ENCODE data around the gene PIANP. TPM values are rescaled to one million over a fixed set of nuclear protein-coding genes. Genes with fewer than 3 reads are reported as not detected.

The PIANP gene
- total and polyA plus RNA-seq, 4 donors, result 0.23 to 1.4 (median 0.31) TPM

DNA sequence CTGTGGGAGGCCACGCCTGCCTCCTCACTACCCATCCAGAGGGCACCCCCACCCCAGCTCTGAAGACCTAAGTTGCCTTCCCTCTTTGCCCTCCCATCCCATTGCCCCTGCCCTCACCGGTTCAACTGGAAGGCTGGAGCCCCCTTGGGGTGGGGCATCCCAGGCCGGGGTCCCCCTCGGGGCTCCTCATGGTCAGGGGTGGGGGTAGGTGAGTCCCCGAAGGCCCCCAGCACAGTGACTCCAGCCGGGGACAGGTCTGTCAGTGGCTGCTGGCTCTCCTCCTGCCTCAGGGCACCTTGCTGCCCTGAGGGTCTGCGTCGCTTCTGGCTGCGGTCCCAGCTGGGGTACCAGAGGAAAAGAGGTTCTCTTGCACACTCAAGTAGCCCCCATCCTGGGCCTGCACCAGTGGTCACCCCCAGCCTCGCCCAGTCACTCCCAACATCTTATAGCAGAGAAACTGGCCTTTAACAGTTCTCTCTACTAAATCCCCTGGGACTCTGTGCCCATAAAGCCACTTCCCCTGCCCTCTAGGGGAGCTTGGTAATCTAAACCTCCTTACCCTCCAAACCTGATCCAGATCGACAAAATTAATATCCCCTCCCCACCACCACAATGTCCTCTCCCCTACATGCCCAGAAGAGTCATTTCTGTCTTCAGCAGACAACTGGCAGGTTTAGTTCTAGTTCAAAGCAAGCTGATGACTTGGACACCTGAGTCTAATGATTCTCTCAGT, 5.1 kb downstream of the PIANP start:
- ATAC-seq (ENCODE audit: insufficient read depth, low FRiP score), result no peak
- Histone ChIP-seq H3K9ac (ENCODE audit: insufficient read depth in 1 of 2, low read length in 2 of 2) (no peak overlapping the region), H3K27ac (ENCODE audit: low read depth in 1 of 2, low read length in 1 of 2) (no peak overlapping the region), H3K27me3 (ENCODE audit: control insufficient read depth in 3 of 3, insufficient read depth in 3 of 3, low read length in 2 of 3) (peaks cover 0 to 7% (median 6%) of the 10 kb centered on the region in 3 donors), H3K9me3 (ENCODE audit: control insufficient read depth in 4 of 4, insufficient read depth in 3 of 4, low read length in 3 of 4) (no peaks in the 10 kb centered on the region), H3K4me1 (ENCODE audit: control insufficient read depth in 5 of 5, insufficient read depth in 5 of 5, low read length in 5 of 5) (peaks cover 0 to 12% (median 5%) of the 10 kb centered on the region in 5 donors), H3K36me3 (ENCODE audit: control insufficient read depth in 4 of 4, insufficient read depth in 4 of 4, low read length in 4 of 4) (no peaks in the 10 kb centered on the region), H3K4me3 (no peak overlapping the region)
- no peak for DNase-seq
- TF ChIP-seq CTCF (IDR thresholded peaks at IDR 0.05; ENCODE audit: control extremely low read depth, extremely low read depth), result no peak
- WGBS, 2 donors, result 78 to 88% methylated on average over 11 of the region's 11 CpGs

DNA sequence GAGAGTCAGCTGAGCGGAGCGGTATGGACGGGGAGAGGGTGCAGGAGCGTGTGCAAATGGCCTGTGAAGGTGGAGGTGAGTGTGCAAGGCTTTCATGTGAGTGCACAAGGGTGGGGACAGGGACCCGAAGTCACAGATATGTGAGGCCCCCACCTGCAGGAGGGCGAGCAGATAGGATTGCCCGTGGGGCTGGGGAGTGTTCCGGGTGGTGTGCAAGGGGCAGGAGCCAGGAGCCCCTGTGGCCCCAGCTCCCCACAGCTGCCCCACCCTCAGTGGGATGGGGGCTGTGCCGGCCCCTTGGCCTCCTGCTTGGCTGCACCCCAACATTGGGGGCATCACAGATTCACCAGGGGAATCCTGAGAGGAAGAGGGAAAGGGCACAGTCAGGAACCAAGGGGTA, 5.9 kb downstream of the PIANP start:
- peaks cover 0 to 6% (median 5%) of the 10 kb centered on the region in 3 donors for H3K27me3 ChIP-seq (ENCODE audit: control insufficient read depth in 3 of 3, insufficient read depth in 3 of 3, low read length in 2 of 3)

DNA sequence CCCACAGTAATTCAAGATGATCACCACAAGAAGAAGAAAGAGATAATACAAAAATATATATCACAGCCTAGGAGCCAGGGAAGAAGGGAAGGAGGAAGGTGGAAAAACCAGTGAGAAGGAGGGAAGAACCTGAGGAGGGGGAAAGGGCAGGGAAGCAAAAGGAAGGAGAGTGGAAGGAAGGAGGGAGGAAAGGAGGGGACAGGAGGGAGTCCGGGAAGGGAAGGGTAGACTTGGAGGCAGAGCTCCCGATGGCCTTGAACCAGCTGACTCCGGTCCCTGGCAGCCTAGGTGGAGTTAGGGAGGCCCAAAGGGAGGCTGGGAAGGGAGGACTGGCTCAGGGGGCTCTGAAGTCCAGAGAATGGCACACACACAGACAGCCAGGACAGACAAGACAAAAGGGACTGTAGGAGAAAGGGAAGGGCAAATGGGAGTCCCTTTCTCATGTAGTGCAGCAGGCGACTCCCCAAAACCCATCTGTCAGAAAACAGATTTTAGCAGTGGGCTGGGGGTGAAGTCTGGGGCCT, 6.7 kb downstream of the PIANP start:
- ATAC-seq (ENCODE audit: insufficient read depth, low FRiP score), result no peak
- H3K9ac ChIP-seq (ENCODE audit: insufficient read depth in 1 of 2, low read length in 2 of 2), result no peak overlapping the region
- no peaks in the 10 kb centered on the region for H3K27me3 ChIP-seq (ENCODE audit: control insufficient read depth in 3 of 3, insufficient read depth in 3 of 3, low read length in 2 of 3)
- no peaks in the 10 kb centered on the region for H3K36me3 ChIP-seq (ENCODE audit: control insufficient read depth in 4 of 4, insufficient read depth in 4 of 4, low read length in 4 of 4)
- no peak for TF ChIP-seq CTCF (IDR thresholded peaks at IDR 0.05; ENCODE audit: control extremely low read depth, extremely low read depth)
- 77 to 92% methylated on average over 4 of the region's 4 CpGs for WGBS, 2 donors
- no peak for DNase-seq
- no peak overlapping the region for H3K27ac ChIP-seq (ENCODE audit: low read depth in 1 of 2, low read length in 1 of 2)
- peaks cover 0 to 12% (median 1%) of the 10 kb centered on the region in 5 donors for H3K4me1 ChIP-seq (ENCODE audit: control insufficient read depth in 5 of 5, insufficient read depth in 5 of 5, low read length in 5 of 5)
- no peak overlapping the region for H3K4me3 ChIP-seq
- no peaks in the 10 kb centered on the region for H3K9me3 ChIP-seq (ENCODE audit: control insufficient read depth in 4 of 4, insufficient read depth in 3 of 4, low read length in 3 of 4)

More for the DNA sequence above, 5.9 kb downstream of the PIANP start:
- Histone ChIP-seq H3K4me1 (ENCODE audit: control insufficient read depth in 5 of 5, insufficient read depth in 5 of 5, low read length in 5 of 5) (peaks cover 0 to 19% (median 1%) of the 10 kb centered on the region in 5 donors), H3K36me3 (ENCODE audit: control insufficient read depth in 4 of 4, insufficient read depth in 4 of 4, low read length in 4 of 4) (no peaks in the 10 kb centered on the region), H3K9me3 (ENCODE audit: control insufficient read depth in 4 of 4, insufficient read depth in 3 of 4, low read length in 3 of 4) (no peaks in the 10 kb centered on the region), H3K9ac (ENCODE audit: insufficient read depth in 1 of 2, low read length in 2 of 2) (no peak overlapping the region), H3K4me3 (no peak overlapping the region), H3K27ac (ENCODE audit: low read depth in 1 of 2, low read length in 1 of 2) (no peak overlapping the region)
- DNase-seq (no peak), ATAC-seq (ENCODE audit: insufficient read depth, low FRiP score) (no peak)
- TF ChIP-seq CTCF (IDR thresholded peaks at IDR 0.05; ENCODE audit: control extremely low read depth, extremely low read depth), result no peak
- 83 to 90% methylated on average over 9 of the region's 9 CpGs for WGBS, 2 donors
